Measurements from ENCODE around the gene COL21A1.

Gene COL21A1

GRCh38 chr6:56188429-56188828 is 59.0 kb downstream of the COL21A1 start:
- DNase-seq = no peak

GRCh38 chr6:56187686-56188085 is 59.7 kb downstream of the COL21A1 start:
- DNase-seq = no peak

DNA sequence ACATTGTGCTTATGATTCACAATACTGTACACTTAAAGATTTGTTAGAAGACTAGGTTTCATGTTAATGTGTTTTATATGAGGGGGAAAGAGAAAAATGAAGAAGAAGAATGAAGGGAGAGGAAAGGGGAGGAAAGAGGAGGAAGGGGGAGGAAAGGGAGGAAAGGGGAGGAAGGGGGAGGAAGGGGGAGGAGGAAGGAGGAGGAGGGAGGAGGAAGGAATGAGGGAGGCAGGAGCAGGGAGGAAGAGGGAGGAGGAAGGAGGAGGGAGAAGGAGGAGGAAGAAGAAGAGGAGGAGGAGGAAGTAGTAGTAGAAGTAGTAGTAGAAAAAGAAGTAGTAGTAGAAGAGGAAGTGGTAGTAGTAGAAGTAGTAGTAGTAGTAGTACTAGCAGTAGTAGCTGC is 70.6 kb downstream of the COL21A1 start:
- no peak for DNase-seq

DNA sequence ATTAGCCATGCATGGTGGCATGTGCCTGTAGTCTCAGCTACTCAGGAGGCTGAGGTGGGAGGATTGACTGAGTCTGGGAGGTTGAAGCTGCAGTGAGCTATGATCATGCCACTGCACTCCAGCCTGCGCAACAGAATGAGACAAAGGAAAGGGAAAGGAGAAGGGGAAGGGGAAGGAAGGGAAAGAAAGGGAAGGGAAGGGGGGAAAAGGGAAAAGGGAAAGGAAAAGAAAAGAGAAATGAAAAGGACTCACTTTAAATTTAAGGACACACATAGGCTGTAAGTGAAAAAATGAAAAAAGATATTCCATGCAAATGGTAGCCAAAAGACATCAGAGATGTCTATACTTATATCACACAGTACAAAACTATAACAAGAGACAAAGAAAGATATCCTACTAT is 74.2 kb downstream of the COL21A1 start:
- DNase-seq = no peak

DNA sequence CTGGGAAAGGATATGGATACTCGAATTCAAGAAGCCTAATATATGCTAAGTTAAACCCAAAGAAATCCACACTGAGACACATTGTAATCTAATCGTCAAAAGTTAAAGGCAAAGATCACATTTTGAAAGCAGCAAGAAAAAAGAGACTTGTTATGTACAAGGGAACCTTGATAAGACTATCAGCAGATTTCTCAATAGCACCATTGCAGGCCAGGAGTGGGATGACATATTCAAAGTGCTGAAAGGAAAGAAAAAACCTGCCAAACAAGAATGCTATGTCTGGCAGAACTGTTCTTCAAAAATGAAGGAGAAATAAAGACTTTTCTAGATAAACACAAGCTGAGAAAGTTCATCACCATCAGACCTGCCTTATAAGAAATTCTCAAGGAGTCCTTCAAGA is 75.2 kb downstream of the COL21A1 start:
- no peak for DNase-seq

- DNase-seq = no peak
Measured at GRCh38 chr6:56169366-56169765, 78.0 kb downstream of the COL21A1 start.

GRCh38 chr6:56168596-56168995 is 78.8 kb downstream of the COL21A1 start:
- no peak for DNase-seq

GRCh38 chr6:56162081-56162480 is 85.3 kb downstream of the COL21A1 start:
- no peak for DNase-seq

DNA sequence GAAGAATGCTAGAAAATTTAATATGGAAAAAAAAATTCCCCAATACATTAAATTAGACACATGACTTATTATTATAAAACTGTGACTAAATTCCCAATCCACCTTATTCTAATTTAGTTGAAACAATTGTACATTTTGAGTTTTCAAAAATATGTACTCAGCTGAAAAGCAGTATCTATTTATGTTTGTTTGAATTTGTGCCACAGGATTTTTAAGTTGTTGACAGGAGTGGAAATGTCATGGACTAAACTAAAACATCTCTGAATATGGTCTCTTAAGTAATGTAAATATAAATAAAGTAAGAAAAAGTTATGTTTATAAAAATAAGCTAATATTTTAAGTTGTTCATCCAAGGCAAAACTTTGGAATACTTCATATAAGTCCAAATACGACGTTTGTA is 86.9 kb downstream of the COL21A1 start:
- no peak for DNase-seq

- DNase-seq = no peak
Measured at GRCh38 chr6:56158571-56158970, 88.8 kb downstream of the COL21A1 start.

DNA sequence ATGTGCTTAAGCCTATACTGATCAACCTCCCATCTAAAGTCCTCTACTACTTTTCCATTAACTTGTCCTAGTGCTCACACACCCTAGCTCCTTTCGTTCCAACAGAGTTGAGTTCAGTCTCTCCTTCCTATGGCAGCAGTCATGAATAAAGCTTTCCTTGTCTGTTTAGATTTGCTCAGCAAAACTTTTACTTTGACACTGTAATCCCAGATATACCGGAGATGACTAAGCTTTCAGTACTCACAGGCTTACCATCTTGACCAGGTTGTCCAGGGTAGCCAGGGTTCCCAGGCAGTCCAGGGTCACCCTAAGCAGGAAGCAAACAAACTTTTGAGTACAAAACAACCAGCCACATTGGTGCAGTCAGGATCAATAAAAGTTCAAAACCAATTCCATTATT is 90.7 kb downstream of the COL21A1 start:
- no peak for DNase-seq

- no peak for DNase-seq
Measured at GRCh38 chr6:56155634-56156141, 91.7 kb downstream of the COL21A1 start.

DNA sequence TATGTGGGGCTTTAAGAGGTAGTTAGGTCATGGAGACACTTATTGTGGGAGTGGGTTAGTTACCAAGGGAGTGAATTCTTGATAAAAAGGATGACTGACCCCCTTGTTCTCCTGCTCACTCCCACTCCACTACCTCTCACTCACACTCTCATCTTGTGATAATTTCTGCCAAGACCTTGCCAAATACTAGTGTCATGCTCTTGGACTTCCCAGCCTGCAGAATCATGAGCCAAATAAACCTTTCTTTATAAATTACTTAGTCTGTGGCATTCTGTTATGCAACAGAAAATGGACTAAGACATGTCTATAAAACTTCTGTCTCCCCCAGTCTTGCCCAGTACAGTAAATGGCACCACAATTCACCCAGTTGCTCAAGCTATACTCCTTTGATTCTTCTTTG is 93.3 kb downstream of the COL21A1 start:
- DNase-seq = no peak

DNA sequence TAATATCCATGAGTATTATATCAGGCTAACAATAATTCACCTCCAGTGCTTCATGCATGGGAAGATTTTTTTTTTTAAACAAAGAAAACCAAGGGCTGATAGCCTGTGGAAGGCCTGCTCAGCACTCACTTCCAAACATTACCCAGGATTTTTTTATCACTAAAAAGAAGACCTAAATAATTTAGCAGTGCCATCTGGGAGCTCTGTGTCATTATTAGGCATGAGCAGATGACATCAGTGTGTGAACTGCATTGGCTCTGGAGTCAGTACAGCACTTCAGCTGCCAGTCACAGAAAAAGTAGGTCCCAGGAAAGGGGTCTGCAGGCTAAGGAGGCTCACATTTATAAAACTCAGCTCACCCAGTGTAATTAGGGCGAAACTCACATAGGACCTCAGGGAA is 94.8 kb downstream of the COL21A1 start:
- no peak for DNase-seq

- no peak for DNase-seq
Measured at GRCh38 chr6:56151609-56152224, 95.7 kb downstream of the COL21A1 start.

DNA sequence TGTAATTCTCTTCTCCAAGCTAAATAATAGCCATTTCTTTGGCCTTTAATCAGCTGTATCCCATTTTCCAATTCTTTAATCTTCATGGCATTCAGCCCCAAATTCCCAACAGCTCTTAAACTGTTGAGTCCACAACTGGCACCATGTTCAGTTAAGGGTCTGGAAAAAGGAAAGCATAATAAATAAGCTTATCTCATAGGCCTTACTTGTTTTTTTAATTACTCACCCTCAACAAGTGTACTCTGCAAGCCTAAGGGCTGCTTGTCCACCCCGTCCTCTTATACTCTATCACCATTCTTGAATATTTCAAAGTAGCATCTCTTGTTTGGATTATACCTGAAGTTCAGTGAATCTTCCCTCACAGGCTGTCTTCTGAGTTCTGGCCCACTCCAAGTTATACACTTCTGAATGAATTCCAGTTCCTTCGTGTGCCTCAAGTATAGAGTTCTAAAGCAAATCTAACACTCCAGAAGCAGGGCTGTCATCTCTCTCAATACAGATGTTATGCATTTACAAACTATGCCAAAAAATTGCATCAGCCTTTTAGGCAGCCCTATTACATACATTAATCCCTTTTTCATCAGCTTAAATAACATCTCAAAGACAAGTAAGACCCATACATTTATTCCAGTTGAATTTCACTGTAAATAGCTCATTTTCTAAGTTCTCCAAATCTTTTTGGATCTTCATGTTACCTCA is 98.7 kb downstream of the COL21A1 start:
- no peak for DNase-seq

- DNase-seq = no peak
Measured at GRCh38 chr6:56147766-56148165, 99.6 kb downstream of the COL21A1 start.

- DNase-seq = no peak
Measured at GRCh38 chr6:56146086-56146485, 101.3 kb downstream of the COL21A1 start.

GRCh38 chr6:56145616-56146015 is 101.8 kb downstream of the COL21A1 start:
- DNase-seq = no peak

DNA sequence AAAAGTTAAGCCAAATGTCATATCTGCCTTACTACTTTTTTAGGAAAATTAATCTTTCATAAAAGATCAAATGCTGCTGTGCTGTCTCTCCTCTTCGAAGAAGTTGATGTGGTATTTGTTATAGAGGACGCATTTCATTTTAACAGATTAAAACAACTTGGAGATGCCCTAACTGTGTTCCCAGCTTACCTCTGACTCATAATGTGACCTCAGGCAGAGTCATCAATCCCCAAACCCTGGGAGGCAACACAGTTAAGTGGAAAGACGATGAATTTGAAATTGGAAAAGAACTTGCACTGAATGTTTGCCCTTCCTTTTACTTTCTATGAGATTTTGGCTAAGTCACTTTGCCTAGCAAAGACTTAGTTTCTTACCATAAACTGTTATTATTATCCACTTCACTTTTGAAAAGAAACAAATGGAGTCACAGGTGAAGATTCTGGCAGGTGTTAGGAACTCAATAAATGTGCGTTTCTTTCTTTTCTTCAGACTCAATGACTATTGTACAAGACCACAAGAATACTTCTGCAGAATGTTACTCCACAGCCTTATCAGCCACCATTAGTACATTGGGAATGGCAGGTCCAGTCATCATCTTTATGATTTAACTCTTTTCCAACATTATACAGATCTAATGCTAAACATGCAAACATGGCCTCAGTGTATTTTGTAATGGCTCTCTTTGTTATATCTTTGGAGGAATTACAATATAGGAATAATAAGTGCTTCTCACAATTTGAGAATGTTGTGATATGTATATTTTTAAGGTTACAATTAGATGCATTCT is 102.6 kb downstream of the COL21A1 start:
- no peak for DNase-seq

- no peak for DNase-seq
Measured at GRCh38 chr6:56143796-56144195, 103.6 kb downstream of the COL21A1 start.

- DNase-seq = no peak
Measured at GRCh38 chr6:56140090-56140489, 107.3 kb downstream of the COL21A1 start.
